Endodermal cell (in vitro differentiated cells): ENCODE results near the gene DDX51. TPM values are rescaled to one million over a fixed set of nuclear protein-coding genes. Genes with fewer than 3 reads are reported as not detected.

Experiments used
- DNase-seq: peaks from one replicate; pipeline ENCODE4 v3.0.0-alpha.2; 2017
- H3K27ac ChIP-seq: 2 replicates; pipeline ENCODE4 v1.5.1; 2013; ENCODE audit warnings: mild to moderate bottlenecking, low read depth, low read length, moderate library complexity
- H3K27me3 ChIP-seq: 2 replicates; pipeline ENCODE4 v1.6.1; 2013; ENCODE audit warnings: mild to moderate bottlenecking, low read length, moderate library complexity; ENCODE audit not compliant: insufficient read depth, control insufficient read depth, poor library complexity, severe bottlenecking
- H3K36me3 ChIP-seq: 2 replicates; pipeline ENCODE4 v1.7.0; 2013; ENCODE audit warnings: mild to moderate bottlenecking, low read length, moderate library complexity; ENCODE audit not compliant: control insufficient read depth, insufficient read depth
- H3K4me1 ChIP-seq: one replicate; pipeline ENCODE4 v1.7.0; 2013; ENCODE audit warnings: low read length; ENCODE audit not compliant: control insufficient read depth, insufficient read depth
- H3K4me3 ChIP-seq: 2 replicates; pipeline ENCODE4 v1.5.1; 2013; ENCODE audit warnings: mild to moderate bottlenecking, low read length, moderate library complexity
- H3K9ac ChIP-seq: 2 replicates; pipeline ENCODE4 v1.6.1; 2013; ENCODE audit warnings: mild to moderate bottlenecking, low read length, moderate library complexity; ENCODE audit not compliant: poor library complexity, severe bottlenecking; ENCODE audit errors: extremely low read depth
- H3K9me3 ChIP-seq: 2 replicates; pipeline ENCODE4 v1.6.1; 2013; ENCODE audit warnings: mild to moderate bottlenecking, low read length, moderate library complexity; ENCODE audit not compliant: control insufficient read depth
- H3K27ac Mint-ChIP-seq: 2 replicates; pipeline ENCODE4 v1.8.0; 2020; ENCODE audit warnings: mixed read lengths
- H3K27me3 Mint-ChIP-seq: 2 replicates; pipeline ENCODE4 v1.8.0; 2021; ENCODE audit warnings: mild to moderate bottlenecking, mixed read lengths; ENCODE audit not compliant: insufficient read depth
- H3K36me3 Mint-ChIP-seq: 2 replicates; pipeline ENCODE4 v1.8.0; 2020; ENCODE audit warnings: low read depth, mixed read lengths
- H3K4me1 Mint-ChIP-seq: 2 replicates; pipeline ENCODE4 v1.8.0; 2020; ENCODE audit warnings: mixed read lengths
- H3K4me3 Mint-ChIP-seq: 2 replicates; pipeline ENCODE4 v1.8.0; 2020; ENCODE audit warnings: mild to moderate bottlenecking, moderate library complexity, mixed read lengths
- H3K9me3 Mint-ChIP-seq: 2 replicates; pipeline ENCODE4 v1.8.0; 2020; ENCODE audit warnings: mild to moderate bottlenecking, mixed read lengths
- WGBS, 2 experiments: methylation state at CpG; one replicate each; pipeline versions ENCODE4 v1.1.5 to v1.1.7; 2013; ENCODE audit warnings: missing lambda C conversion rate in 2 of 2, mixed read lengths in 1 of 2; ENCODE audit not compliant: insufficient coverage in 1 of 2, insufficient read length in 1 of 2; 5-methylcytosine and 5-hydroxymethylcytosine counted together
- total RNA-seq, 2 donors: library from RNA; stranded (reverse); fragmentation: NEBNext Ultra II Directional in 1 of 2; extraction: Animal tissue kit (Norgen Biotek cat#: 25700) in 1 of 2; gene quantifications; 2 replicates in 1 of 2; 3 replicates in 1 of 2; pipeline ENCODE4 v1.2.1, GENCODE V29; 2021
- TF ChIP-seq, protein P1 (sequence below): fragments of 200-600 bp; sonication (generic); conservative IDR thresholded peaks from 2 replicates; pipeline ENCODE4 v1.5.0; 2021; ENCODE audit warnings: antibody characterized with exemption, mild to moderate bottlenecking

Gene DDX51
- total RNA-seq, 2 donors from 2014 or later: 31.5 to 33.8 TPM

DNA sequence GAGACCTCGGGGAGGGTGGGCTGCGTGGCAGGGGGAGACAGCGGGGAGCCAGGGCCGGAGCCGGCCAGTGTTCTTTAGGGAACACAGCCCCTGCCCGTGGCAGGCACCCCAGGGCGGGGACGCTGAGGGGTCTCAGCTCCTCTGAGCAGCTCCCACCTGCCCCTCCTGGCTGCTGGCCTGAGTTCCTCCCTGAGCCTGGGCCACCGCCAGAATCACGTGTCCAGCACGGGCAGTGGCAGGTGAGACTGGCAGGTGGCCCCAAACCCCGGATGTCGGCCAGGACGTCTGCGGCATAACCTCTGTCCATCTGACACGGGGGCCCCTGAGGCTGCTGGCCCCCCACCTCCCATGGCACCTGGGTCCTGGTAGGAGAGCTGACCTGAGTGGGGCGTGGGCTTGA is 25.3 kb upstream of the DDX51 start:
- H3K27me3 Mint-ChIP-seq: peaks cover 26% of the 10 kb centered on the region
- H3K4me3 Mint-ChIP-seq: no peak overlapping the region
- H3K36me3 Mint-ChIP-seq: no peaks in the 10 kb centered on the region
- WGBS, 2 experiments: 87 to 91% methylated on average over 10 to 17 of the region's 17 CpGs
- DNase-seq: no peak
- H3K27ac Mint-ChIP-seq: no peak overlapping the region
- peaks cover 2% of the 10 kb centered on the region for H3K9me3 Mint-ChIP-seq
- no peaks in the 10 kb centered on the region for H3K27me3 ChIP-seq
- no peaks in the 10 kb centered on the region for H3K9me3 ChIP-seq
- no peaks in the 10 kb centered on the region for H3K36me3 ChIP-seq
- no peak overlapping the region for H3K27ac ChIP-seq
- H3K9ac ChIP-seq: no peak overlapping the region
- no peak overlapping the region for H3K4me3 ChIP-seq
- no peaks in the 10 kb centered on the region for H3K4me1 ChIP-seq
- H3K4me1 Mint-ChIP-seq: no peaks in the 10 kb centered on the region
- TF ChIP-seq, protein P1, sequence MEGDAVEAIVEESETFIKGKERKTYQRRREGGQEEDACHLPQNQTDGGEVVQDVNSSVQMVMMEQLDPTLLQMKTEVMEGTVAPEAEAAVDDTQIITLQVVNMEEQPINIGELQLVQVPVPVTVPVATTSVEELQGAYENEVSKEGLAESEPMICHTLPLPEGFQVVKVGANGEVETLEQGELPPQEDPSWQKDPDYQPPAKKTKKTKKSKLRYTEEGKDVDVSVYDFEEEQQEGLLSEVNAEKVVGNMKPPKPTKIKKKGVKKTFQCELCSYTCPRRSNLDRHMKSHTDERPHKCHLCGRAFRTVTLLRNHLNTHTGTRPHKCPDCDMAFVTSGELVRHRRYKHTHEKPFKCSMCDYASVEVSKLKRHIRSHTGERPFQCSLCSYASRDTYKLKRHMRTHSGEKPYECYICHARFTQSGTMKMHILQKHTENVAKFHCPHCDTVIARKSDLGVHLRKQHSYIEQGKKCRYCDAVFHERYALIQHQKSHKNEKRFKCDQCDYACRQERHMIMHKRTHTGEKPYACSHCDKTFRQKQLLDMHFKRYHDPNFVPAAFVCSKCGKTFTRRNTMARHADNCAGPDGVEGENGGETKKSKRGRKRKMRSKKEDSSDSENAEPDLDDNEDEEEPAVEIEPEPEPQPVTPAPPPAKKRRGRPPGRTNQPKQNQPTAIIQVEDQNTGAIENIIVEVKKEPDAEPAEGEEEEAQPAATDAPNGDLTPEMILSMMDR: no peak

DNA sequence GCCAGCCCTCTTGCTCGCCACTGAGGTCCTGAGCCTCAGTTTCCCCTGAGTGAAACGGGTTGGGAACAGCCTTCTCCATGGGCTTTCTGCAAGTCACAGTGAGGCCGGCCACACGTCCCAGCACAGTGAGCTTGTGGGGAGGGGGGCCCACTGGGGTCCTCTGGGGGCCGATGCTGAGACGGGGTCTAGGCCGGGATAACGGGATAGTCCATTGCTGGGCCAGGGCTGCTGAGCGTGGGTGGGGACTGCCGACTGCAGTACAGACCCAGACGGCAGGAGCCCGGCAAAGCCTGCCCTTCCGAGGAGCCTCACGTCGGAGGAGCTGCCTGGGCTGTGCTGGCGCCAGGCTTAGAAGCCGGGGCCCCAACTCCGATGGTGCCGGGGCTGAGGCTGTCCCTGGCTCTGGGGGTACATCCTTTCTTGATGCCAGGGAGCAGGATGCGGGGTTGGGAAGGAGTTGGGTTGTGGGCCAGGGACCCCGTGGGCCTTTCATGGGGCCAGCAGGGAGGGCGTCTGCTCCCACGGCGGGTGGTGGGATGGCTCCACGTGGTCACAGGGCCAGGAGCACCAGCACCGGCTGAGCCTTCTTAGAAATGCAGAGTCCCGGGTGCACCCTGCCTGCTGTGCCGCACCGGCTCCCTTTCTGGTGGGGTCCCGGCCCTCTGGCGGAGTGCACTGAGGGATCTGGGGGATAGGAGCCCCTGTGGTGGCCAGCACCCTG is 24.4 kb upstream of the DDX51 start:
- Histone ChIP-seq H3K9ac (no peak overlapping the region), H3K36me3 (no peaks in the 10 kb centered on the region), H3K4me1 (no peaks in the 10 kb centered on the region), H3K27me3 (no peaks in the 10 kb centered on the region), H3K4me3 (no peak overlapping the region), H3K9me3 (no peaks in the 10 kb centered on the region), H3K27ac (no peak overlapping the region)
- DNase-seq: no peak
- no peak overlapping the region for H3K27ac Mint-ChIP-seq
- TF ChIP-seq, protein P1: no peak
- WGBS, 2 experiments: 89 to 98% methylated on average over 7 to 31 of the region's 31 CpGs
- H3K27me3 Mint-ChIP-seq: peaks cover 27% of the 10 kb centered on the region
- no peaks in the 10 kb centered on the region for H3K36me3 Mint-ChIP-seq
- no peak overlapping the region for H3K4me3 Mint-ChIP-seq
- H3K4me1 Mint-ChIP-seq: no peaks in the 10 kb centered on the region
- peaks cover 2% of the 10 kb centered on the region for H3K9me3 Mint-ChIP-seq

DNA sequence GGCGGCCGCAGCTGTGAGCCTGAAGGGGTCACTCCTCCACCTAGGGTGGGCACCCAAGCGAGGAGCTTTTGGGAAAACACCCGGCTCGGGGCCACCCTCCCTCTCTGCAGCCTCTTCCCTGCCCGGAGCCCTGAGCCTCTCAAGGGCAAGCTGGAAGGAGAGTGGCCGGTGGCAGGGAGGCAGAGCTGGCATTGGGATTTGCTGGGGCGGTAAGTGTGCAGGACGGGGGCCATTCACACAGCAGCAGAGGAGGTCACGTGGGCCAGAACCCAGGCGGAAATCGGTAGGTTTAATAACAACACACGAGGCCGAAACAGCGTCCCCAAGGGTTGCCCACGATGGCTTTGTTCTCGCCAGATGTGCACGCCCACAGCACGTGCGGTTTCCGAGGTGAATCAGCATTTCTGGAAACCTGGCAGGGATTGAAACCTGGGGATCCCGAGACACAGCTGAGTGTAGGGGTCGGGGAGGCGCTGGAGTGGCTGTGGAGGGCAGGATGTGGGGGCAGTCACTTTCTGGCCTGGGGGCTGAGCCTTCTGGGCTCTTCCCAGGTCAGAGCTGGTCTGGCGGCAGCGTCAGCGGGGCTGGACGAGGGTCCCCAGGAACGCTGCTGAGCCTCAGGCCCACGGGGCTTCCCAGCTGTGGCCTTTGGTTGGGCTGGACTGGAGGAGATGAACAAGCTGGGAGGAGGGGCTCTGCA is 23.6 kb upstream of the DDX51 start:
- H3K27me3 Mint-ChIP-seq: peaks cover 23% of the 10 kb centered on the region
- WGBS, 2 experiments: 88 to 92% methylated on average over 26 to 30 of the region's 30 CpGs
- Histone ChIP-seq H3K9me3 (no peaks in the 10 kb centered on the region), H3K27ac (no peak overlapping the region), H3K4me1 (no peaks in the 10 kb centered on the region), H3K9ac (no peak overlapping the region), H3K4me3 (no peak overlapping the region), H3K27me3 (no peaks in the 10 kb centered on the region), H3K36me3 (no peaks in the 10 kb centered on the region)
- peaks cover 2% of the 10 kb centered on the region for H3K9me3 Mint-ChIP-seq
- no peaks in the 10 kb centered on the region for H3K4me1 Mint-ChIP-seq
- TF ChIP-seq, protein P1: no peak
- no peak overlapping the region for H3K27ac Mint-ChIP-seq
- DNase-seq: no peak
- H3K4me3 Mint-ChIP-seq: no peak overlapping the region
- H3K36me3 Mint-ChIP-seq: no peaks in the 10 kb centered on the region
